Measurements from ENCODE around the gene RHBDL2. TPM values are rescaled to one million over a fixed set of nuclear protein-coding genes. Genes with fewer than 3 reads are reported as not detected.

RHBDL2 gene
- total and polyA plus RNA-seq, 2 of the 13 experiments (the other 11 are each of a cell fraction or from before 2014, with no cell fraction given), result 3.3 to 5.4 TPM

- no peak for TF ChIP-seq ZNF281 (CRISPR knock-in tag; IDR thresholded peaks at IDR 0.05; ENCODE audit: borderline replicate concordance)
- peak; percentile 95 for TF ChIP-seq ZC3H13 (CRISPR knock-in tag; IDR thresholded peaks at IDR 0.05)
- TF ChIP-seq CSRNP2 (CRISPR knock-in tag; conservative IDR thresholded peaks at IDR 0.05; ENCODE audit: low read depth), result no peak
- TF ChIP-seq ZNF180 (CRISPR knock-in tag; IDR thresholded peaks at IDR 0.05; ENCODE audit: borderline replicate concordance, low read depth), result no peak
- TF ChIP-seq SMAD1 (CRISPR knock-in tag; IDR thresholded peaks at IDR 0.05; ENCODE audit: borderline replicate concordance, low read depth), result no peak
- peak; percentile 87 for TF ChIP-seq ZNF687 (CRISPR knock-in tag; IDR thresholded peaks at IDR 0.05)
- no peak for TF ChIP-seq HOMEZ (CRISPR knock-in tag; IDR thresholded peaks at IDR 0.05; ENCODE audit: low read depth)
- no peak for TF ChIP-seq AHR (CRISPR knock-in tag; IDR thresholded peaks at IDR 0.05)
- TF ChIP-seq ZEB1 (IDR thresholded peaks at IDR 0.05; ENCODE audit: insufficient replicate concordance, low read depth), result peak; percentile 14
- no peak for TF ChIP-seq NFIC (IDR thresholded peaks at IDR 0.05; ENCODE audit: low read length)
- TF ChIP-seq ZFP91 (CRISPR knock-in tag; IDR thresholded peaks at IDR 0.05; ENCODE audit: borderline replicate concordance), result peak; percentile 82; the same call in 1 of the 2 replicates
- no peak for TF ChIP-seq FOXA3 (CRISPR knock-in tag; IDR thresholded peaks at IDR 0.05)
- peak; percentile 79 for TF ChIP-seq KAT8 (CRISPR knock-in tag; IDR thresholded peaks at IDR 0.05)
- peak in 1 of 2 experiments; percentile 54; a peak in 1 of 4 replicates for TF ChIP-seq POLR2A (IDR thresholded peaks at IDR 0.05; ENCODE audit: insufficient read depth in 1 of 2, low read depth in 2 of 2, low read length in 2 of 2)
- TF ChIP-seq ZNF672 (CRISPR knock-in tag; IDR thresholded peaks at IDR 0.05), result no peak
Observed at GRCh38 chr1:38873027-38873969, 68.3 kb downstream of the RHBDL2 start, which contains the start of gene MYCBP (continued).
